GM12878 (cell line): ENCODE measurements around the gene SFI1.

Source experiments
- BCL3 ChIP-seq: IDR thresholded peaks from 2 replicates; pipeline ENCODE4 v1.6.1; 2011; ENCODE audit warnings: borderline replicate concordance, low read depth, mild to moderate bottlenecking, moderate library complexity, low read length; ENCODE audit not compliant: insufficient read depth, poor library complexity, severe bottlenecking
- CHD2 ChIP-seq: IDR thresholded peaks from 2 replicates; pipeline ENCODE4 v1.6.1; 2011; ENCODE audit warnings: low read depth, low read length, improper control_type of control experiment, borderline replicate concordance
- EP300 ChIP-seq, 2 experiments: fragments of 150-350 bp in 1 of 2; IDR thresholded peaks; 2 replicates each; pipeline ENCODE4 v1.6.1; 2011 to 2012; ENCODE audit warnings: low read depth in 2 of 2, low read length in 2 of 2, borderline replicate concordance in 1 of 2, improper control_type of control experiment in 1 of 2, inconsistent platforms in 1 of 2; ENCODE audit not compliant: control insufficient read depth in 1 of 2
- EZH2 ChIP-seq: IDR thresholded peaks from 2 replicates; pipeline ENCODE4 v1.6.1; 2012; ENCODE audit warnings: low read depth, mild to moderate bottlenecking, control low read depth, inconsistent platforms, low read length, borderline replicate concordance; ENCODE audit not compliant: control insufficient read depth
- MXI1 ChIP-seq: fragments of 150-350 bp; IDR thresholded peaks from 2 replicates; pipeline ENCODE4 v1.6.1; 2011; ENCODE audit warnings: low read depth, mild to moderate bottlenecking, inconsistent platforms, low read length, improper control_type of control experiment
- MYC ChIP-seq: IDR thresholded peaks from 2 replicates; pipeline ENCODE4 v1.6.1; 2011; ENCODE audit warnings: mild to moderate bottlenecking, low read length, moderate library complexity, inconsistent platforms; ENCODE audit not compliant: insufficient read depth, insufficient replicate concordance, insufficient read length, severe bottlenecking
- POLR2A ChIP-seq: IDR thresholded peaks from 2 replicates; pipeline ENCODE4 v1.6.1; 2011; ENCODE audit warnings: low read depth, mild to moderate bottlenecking, low read length
- POLR2AphosphoS5 ChIP-seq: IDR thresholded peaks from 2 replicates; pipeline ENCODE4 v1.6.1; 2011; ENCODE audit warnings: mild to moderate bottlenecking, low read length, inconsistent platforms
- RUNX3 ChIP-seq: IDR thresholded peaks from 2 replicates; pipeline ENCODE4 v1.6.1; 2012; ENCODE audit warnings: low read length, inconsistent platforms
- SMAD1 ChIP-seq: fragments of 450-650 bp; IDR thresholded peaks from 2 replicates; pipeline ENCODE4 v1.6.1; 2018; ENCODE audit warnings: mild to moderate bottlenecking, low read depth; ENCODE audit not compliant: partially characterized antibody
- TAF1 ChIP-seq: IDR thresholded peaks from 2 replicates; pipeline ENCODE4 v1.6.1; 2011; ENCODE audit warnings: mild to moderate bottlenecking, low read depth, low read length, borderline replicate concordance
- TCF12 ChIP-seq: IDR thresholded peaks from 2 replicates; pipeline ENCODE4 v1.6.1; 2011; ENCODE audit warnings: low read depth, mild to moderate bottlenecking, low read length
- ZSCAN29 ChIP-seq: fragments of 450-650 bp; IDR thresholded peaks from 2 replicates; pipeline ENCODE4 v1.6.1; 2017; ENCODE audit warnings: mild to moderate bottlenecking, moderate library complexity

GRCh38 chr22:31526270-31526669 is 29.9 kb downstream of the SFI1 start:
- TF ChIP-seq MYC (no peak), EZH2 (no peak), TCF12 (no peak), RUNX3 (no peak), TAF1 (no peak), SMAD1 (no peak), CHD2 (no peak), POLR2AphosphoS5 (no peak), BCL3 (no peak), ZSCAN29 (no peak), POLR2A (no peak), EP300 (IDR thresholded peaks at IDR 0.05; ENCODE audit: borderline replicate concordance in 1 of 2, control insufficient read depth in 1 of 2, low read depth in 2 of 2, low read length in 2 of 2) (no peak), MXI1 (no peak)
